ENCODE data around the gene SERPINB5.
"Not testable (repeated sequence)": the region's sequence is repeated elsewhere in the genome, so short reads cannot be mapped to it uniquely, and the experiment has no call there.

The SERPINB5 gene

GRCh38 chr18:63476668-63477067, at the start of gene SERPINB5:
TSS of gene SERPINB5 (plus strand) at chr18:63476958. CDS start at chr18:63484429, 7,471 bp downstream.
- DNase-seq (ENCODE audit: extremely low read depth in 1 of 2, low read depth in 1 of 2) = no peak

DNA sequence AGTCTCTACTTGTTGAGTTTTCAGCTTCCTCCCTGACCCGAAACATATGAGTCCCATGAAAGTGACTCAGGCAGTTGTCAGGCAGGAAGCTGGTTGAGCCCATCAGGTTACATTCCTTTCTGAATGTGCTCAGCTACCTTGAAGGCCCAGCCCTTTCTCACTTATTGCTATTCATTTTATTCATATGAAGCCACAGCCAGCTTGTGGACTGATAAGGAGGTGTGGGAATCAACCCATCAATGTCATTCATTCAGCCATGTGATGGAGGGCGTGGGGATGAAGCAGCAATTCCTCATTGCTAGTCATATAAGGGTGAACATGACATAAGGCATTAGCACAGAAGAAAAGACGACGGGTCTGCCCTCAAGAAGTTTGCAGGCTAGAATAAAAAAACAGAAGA, 49.2 kb upstream of the SERPINB5 start:
- DNase-seq (ENCODE audit: extremely low read depth in 1 of 2, low read depth in 1 of 2) = no peak

DNA sequence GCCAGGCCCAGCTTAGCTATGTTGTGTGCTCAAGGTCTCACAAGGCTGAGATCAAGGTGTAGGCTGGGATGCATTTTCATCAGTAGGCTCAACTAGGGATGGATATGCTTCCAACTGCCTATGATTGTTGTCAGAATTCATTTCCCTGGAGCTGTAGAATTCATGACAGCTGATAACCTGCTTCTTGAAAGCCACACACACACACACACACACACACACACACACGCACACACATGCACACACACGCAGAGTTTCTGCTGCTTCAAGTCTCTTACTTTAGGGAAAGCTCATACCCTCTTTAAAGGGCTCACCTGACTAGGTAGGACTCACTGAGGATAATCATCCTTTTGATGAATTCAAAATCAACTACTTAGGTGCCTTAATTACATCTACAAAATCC, 46.2 kb upstream of the SERPINB5 start:
- no peak for DNase-seq (ENCODE audit: extremely low read depth in 1 of 2, low read depth in 1 of 2)

GRCh38 chr18:63431180-63431579, 45.6 kb upstream of the SERPINB5 start:
- DNase-seq (ENCODE audit: extremely low read depth in 1 of 2, low read depth in 1 of 2) = no peak

DNA sequence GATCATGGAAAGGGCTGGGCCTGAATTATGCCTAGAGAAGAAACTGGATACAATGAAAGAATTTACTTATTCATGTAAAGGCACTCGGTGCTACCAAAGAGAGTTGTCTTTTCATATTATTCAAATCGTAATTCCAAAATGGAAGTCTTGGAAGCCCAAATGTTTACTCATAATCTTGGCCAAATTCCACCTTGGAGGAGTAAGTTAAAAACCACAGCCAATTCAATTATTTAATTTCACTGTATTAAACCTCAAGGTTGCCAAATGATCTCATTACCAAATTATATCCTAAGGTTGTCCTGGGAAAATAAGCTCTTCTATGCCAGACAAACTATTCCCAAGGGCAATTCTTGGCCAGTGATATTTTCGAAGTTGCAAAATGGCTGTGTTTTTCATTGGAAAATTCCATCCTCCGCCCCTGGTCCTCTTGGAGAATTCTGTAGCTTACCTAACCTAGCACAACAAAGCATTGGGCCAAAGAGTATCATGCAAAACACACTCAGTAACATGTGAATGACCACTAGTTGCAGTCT, 43.4 kb upstream of the SERPINB5 start:
- no peak for DNase-seq (ENCODE audit: extremely low read depth in 1 of 2, low read depth in 1 of 2)

DNA sequence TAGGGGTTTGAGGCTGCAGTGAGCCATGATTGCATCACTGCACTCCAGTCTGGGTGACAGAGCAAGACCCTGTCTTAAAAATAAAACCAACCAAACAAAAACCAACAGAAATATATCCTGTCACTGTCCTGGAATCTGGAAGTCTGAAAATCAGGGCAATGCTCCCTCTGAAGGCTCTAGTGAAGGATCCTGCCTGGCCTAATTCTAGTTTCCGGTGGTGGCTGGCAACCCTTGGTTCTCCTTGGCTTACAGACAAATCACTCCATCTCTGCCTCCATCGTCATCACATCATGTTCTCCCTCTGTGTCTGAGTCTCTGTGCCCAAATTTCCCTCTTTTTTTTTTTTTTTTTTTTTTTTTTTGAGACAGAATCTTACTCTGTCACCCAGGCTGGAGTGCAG, 38.6 kb upstream of the SERPINB5 start:
- no peak for DNase-seq (ENCODE audit: extremely low read depth in 1 of 2, low read depth in 1 of 2)

- no peak for DNase-seq (ENCODE audit: extremely low read depth in 1 of 2, low read depth in 1 of 2)
Measured at GRCh38 chr18:63439334-63439733, 37.4 kb upstream of the SERPINB5 start.

- DNase-seq (ENCODE audit: extremely low read depth in 1 of 2, low read depth in 1 of 2) = no peak
Measured at GRCh38 chr18:63440219-63440618, 36.5 kb upstream of the SERPINB5 start.

DNA sequence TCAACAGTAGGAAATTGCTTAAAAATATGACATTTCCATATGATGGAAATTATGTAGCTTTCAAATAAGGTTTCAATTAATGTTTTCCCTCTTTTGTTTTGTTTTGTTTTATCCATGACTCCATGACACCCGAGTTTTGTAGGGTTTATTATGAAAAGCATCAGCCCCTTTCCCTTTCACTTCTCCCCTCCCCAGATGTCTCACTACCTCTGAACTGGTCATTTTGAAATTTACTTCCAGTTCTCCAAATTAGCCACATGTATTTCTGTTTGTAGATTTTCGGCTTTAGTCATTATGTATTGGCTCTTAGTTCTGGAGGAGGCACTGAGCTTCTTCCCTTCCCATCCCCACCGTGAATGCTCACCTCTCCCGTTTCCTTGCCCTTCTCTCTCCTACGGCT, 35.9 kb upstream of the SERPINB5 start:
- DNase-seq (ENCODE audit: extremely low read depth in 1 of 2, low read depth in 1 of 2) = no peak

DNA sequence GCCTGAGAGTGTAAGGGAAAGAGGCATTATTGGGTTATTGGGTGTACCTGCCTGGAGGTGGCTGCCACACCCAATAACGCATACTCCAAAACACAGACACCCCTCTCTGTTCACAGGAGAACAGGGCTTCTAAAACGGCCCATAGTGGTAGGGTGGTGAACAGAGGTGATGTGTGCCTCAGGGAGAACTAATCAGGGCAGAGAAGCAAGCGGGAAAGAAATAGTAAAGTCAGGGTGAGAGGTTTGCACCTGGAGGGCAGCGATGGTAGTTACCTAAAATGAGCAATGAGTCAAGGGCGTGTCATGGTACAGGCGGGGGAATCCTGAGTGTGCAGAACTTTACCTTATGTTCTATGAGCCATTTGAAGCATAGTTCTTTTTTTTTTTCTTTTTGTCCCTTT, 32.9 kb upstream of the SERPINB5 start:
- DNase-seq (ENCODE audit: extremely low read depth in 1 of 2, low read depth in 1 of 2) = no peak

DNA sequence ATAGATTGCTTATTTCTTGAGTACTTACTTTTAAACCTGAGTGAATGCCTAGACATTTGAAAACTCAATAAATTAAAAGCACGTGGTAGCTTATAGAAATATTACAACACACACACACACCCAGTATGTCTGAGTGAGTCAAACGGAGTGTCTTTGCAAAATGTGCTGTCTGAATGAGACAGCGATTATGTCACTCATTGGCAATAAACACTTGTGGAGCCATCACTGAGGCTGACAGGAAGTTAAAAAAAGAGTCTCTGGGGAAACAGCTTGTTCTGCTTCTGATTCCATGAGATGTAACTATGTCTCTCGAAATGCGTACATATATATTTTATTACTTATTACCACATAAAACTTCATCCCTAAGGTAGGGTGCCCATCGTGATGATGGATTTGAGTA, 32.2 kb upstream of the SERPINB5 start:
- no peak for DNase-seq (ENCODE audit: extremely low read depth in 1 of 2, low read depth in 1 of 2)

GRCh38 chr18:63445037-63445436, 31.7 kb upstream of the SERPINB5 start:
- no peak for DNase-seq (ENCODE audit: extremely low read depth in 1 of 2, low read depth in 1 of 2)

DNA sequence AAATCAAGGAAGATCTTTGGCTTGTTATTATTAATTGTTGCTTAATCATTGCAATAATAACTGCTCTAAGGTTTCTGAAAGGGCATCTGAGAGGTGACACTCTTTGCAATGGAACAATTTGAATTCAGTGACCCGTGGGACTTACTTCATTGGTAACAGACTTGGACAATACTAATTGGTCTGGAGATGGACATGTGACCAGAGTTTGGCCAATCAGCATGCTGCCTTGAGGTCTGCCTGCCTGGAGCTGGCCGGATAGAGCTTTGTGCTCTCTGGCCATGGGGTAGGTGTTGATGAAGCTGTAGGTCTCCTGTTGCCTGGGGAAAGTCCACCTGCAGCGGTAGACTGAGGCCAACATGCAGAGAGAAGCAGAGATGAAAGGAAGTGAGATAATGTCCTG, 30.5 kb upstream of the SERPINB5 start:
- DNase-seq (ENCODE audit: extremely low read depth in 1 of 2, low read depth in 1 of 2) = no peak

- DNase-seq (ENCODE audit: extremely low read depth in 1 of 2, low read depth in 1 of 2) = no peak
Measured at GRCh38 chr18:63447066-63447465, 29.7 kb upstream of the SERPINB5 start.

DNA sequence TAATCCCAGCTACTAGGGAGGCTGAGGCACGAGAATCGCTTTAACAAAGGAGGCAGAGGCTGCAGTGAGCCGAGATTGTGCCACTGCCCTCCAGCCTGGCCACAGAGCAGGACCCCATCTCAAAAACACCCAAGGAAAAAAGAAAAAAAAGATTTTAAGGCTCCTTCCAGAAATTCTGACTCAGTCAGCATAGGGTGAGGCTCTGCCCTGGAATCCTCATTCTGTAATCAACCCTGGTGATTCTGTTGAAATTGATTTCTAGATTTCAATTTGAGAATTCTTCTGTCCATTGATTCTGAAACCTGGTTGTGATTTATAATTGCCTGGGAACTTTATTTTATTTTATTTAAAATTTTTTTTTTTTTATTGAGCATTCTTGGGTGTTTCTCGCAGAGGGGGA, 27.3 kb upstream of the SERPINB5 start:
- DNase-seq (ENCODE audit: extremely low read depth in 1 of 2, low read depth in 1 of 2) = no peak

DNA sequence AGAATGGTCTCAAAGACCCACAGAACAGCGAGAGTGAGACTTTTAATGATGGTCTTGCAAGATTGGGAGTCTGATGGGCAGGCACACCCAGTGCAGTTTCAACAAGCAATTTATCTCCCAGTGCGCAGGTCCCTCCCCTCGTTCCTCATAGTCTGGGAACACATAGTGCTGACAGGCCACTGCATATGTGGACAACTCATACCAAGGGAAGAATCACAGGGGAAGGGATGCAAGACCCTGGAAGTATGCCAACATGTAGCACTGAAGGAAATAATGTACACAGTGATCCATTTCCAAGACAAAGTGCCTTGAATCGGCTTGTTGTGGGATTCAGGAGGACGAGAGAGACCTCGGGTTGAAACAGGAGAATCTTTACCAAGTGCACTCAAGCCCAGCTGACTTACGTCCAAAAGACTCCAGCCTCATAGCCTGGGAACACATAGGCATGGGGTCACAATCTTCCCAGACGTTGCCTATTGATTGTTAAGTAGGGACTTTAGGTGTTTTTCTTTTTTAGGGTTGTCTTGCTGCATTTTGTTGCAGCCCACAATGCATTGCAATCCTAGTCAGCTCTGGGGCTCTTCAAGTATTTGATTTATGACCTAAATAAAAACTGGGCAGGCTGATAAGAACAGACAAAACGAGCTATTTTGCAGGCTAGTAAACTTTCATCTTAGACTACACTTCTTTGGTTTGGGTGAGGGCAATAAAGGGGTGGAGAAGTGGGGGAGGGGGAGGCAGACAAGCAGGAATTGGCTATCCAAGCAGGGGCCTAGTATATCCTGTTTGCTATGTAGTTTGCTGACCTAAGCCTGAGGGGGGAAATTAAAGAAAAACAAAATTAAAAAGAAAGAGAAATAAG, 24.7 kb upstream of the SERPINB5 start:
- DNase-seq (ENCODE audit: extremely low read depth in 1 of 2, low read depth in 1 of 2) = no peak

- DNase-seq (ENCODE audit: extremely low read depth in 1 of 2, low read depth in 1 of 2) = not testable (repeated sequence)
Measured at GRCh38 chr18:63452751-63453150, 24.0 kb upstream of the SERPINB5 start.

GRCh38 chr18:63454497-63454896, 22.3 kb upstream of the SERPINB5 start:
- no peak for DNase-seq (ENCODE audit: extremely low read depth in 1 of 2, low read depth in 1 of 2)

DNA sequence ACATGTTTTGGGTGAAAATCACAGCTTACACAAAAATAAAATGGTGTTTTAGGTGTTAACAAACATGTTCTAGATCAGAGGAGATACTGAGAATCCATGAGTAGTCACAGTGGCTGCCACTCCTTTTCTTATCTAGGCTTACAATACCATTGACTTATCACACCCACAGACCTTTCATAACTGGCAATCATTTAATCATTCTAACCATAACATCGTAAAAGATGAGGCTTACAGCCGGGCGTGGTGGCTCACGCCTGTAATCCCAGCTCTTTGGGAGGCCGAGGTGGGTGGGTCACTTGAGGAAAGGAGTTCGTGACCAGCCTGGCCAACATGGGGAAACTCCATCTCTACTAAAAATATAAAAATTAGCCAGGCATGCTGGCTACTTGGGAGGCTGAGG, 18.8 kb upstream of the SERPINB5 start:
- no peak for DNase-seq (ENCODE audit: extremely low read depth in 1 of 2, low read depth in 1 of 2)

GRCh38 chr18:63460414-63460813, 16.3 kb upstream of the SERPINB5 start:
- DNase-seq (ENCODE audit: extremely low read depth in 1 of 2, low read depth in 1 of 2) = no peak

DNA sequence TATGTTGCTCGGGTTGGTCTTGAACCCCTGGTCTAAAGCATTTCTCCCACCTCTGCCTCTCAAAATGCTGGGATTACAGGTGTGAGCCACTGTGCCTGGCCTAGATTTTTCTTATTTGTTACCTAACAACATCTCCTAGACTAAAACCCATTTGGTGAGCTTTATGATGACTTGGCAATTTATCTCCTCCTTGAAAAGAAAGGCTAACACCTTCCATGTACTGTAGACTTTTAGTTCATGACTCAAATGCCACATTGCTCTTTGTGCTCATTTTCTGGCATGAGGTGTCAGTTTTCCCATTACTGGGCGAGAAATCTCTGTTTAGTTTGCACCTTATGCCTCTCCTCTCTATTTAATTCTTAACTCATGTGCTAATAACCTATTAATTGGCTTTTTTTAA, 12.3 kb upstream of the SERPINB5 start:
- no peak for DNase-seq (ENCODE audit: extremely low read depth in 1 of 2, low read depth in 1 of 2)

- DNase-seq (ENCODE audit: extremely low read depth in 1 of 2, low read depth in 1 of 2) = no peak
Measured at GRCh38 chr18:63465059-63465458, 11.7 kb upstream of the SERPINB5 start.

- no peak for DNase-seq (ENCODE audit: extremely low read depth in 1 of 2, low read depth in 1 of 2)
Measured at GRCh38 chr18:63467699-63468098, 9.1 kb upstream of the SERPINB5 start.
